ENCODE data around the gene RASA2. TPM values are rescaled to one million over a fixed set of nuclear protein-coding genes. Genes with fewer than 3 reads are reported as not detected.

RASA2 gene
- total and polyA plus RNA-seq, 9 of the 15 experiments (the other 6 are each of a cell fraction or from before 2014, with no cell fraction given): 2.0 to 12.8 (median 9.5) TPM

- no peak for TF ChIP-seq MGA (IDR thresholded peaks at IDR 0.05)
- TF ChIP-seq CTBP1 (IDR thresholded peaks at IDR 0.05; ENCODE audit: borderline replicate concordance): peak; percentile 85
- no peak for TF ChIP-seq FOXJ2 (tag; IDR thresholded peaks at IDR 0.05)
- no peak for TF ChIP-seq ZNF592 (IDR thresholded peaks at IDR 0.05)
- no peak for TF ChIP-seq XRCC4 (IDR thresholded peaks at IDR 0.05; ENCODE audit: extremely low read depth, insufficient read depth, insufficient read length)
- no peak for TF ChIP-seq MTA3 (IDR thresholded peaks at IDR 0.05; ENCODE audit: borderline replicate concordance)
- TF ChIP-seq ATF4 (CRISPR knock-in tag; IDR thresholded peaks at IDR 0.05): no peak
- peak; percentile 33 to 78; a peak in 1 of 4 replicates for TF ChIP-seq TEAD1 (CRISPR knock-in tag; IDR thresholded peaks at IDR 0.05)
- TF ChIP-seq U2AF1 (optimal IDR thresholded peaks at IDR 0.05; ENCODE audit: low read depth, low read length): no peak
- no peak for TF ChIP-seq HES1 (IDR thresholded peaks at IDR 0.05; ENCODE audit: low read depth)
Measured at GRCh38 chr3:141460097-141460704, 26.6 kb upstream of the RASA2 start (continued).

Measured in K562 (cell line).